IPS-NIHi7 (cell line): ENCODE data around the gene IRF5.
"Not testable (repeated sequence)": the region's sequence is repeated elsewhere in the genome, so short reads cannot be mapped to it uniquely, and the experiment has no call there.

Experiments
- DNase-seq: peaks from one replicate; pipeline ENCODE4 v3.0.0; 2012; ENCODE audit warnings: mixed read lengths; ENCODE audit errors: extremely low spot score

Gene IRF5

GRCh38 chr7:128961030-128961659 lies 23.4 kb downstream of the IRF5 start:
- no peak for DNase-seq

DNA sequence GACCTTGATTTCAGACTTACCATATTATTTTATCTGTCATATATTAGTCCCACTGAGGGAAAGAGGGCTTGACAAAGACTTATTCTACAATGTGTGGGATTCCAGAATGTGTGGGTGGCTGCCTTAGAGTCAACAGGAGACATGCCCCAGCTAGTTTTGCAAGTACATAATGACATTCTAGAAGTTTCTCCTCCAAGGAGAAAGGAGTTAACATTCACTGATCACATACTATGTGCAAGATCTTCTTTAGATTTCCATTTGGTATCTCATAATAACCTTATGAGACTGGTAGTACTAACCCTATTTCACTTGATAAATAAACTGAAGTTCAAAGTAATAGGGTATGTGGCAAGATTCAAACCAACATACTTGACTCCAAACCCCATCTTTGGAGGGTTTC lies 25.2 kb downstream of the IRF5 start:
- no peak for DNase-seq

- DNase-seq, result no peak
Observed at GRCh38 chr7:128963327-128963757, 25.6 kb downstream of the IRF5 start.

DNA sequence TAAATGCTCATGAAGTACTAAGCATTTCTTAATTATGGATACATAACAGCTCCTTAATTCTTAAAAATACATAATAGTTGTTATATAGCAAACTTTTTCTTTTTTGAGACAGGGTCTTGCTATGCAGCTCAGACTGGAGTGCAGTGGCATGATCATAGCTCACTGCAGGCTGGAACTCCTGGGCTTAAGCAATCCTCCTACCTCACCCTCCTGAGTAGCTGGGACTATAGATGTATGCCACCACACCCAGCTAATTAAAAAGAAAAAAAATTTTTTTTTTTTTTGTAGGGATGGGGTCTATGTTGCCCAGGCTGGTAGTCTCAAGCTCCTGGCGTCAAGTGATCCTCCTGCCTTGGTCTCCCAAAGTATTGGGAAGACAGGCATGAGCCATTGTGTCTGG lies 30.9 kb downstream of the IRF5 start:
- no peak for DNase-seq

DNA sequence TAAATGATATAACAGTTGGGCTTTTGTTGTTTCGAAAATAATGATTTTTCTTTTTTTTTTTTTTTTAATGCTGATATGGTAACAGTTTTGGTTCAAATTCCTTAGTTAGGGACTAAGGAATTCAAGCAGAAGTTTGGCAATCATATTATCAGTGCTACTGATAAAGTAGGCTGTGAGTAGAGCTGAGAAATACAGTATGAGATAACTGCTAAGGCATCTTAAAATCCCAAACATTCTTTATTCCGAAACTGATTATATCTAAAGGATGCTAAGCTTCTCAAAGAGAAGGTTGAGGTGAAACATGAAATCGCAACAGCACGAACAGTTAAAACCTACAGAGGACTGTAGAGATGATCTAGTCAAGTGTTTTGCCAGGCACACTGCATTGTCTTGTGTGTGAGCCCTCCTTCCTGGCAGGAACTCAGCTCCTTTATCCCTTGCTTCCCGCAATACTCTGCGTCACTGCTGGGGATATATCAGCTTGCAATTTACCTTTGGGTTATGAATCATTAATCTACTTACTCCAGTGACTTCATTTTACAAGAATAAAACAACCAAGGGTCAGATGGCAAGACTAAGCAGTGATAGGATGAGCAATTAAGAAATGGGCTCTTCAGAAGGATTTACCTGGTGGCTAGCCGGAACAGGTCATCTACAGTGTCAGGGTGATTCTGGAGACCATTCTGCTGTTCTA lies 36.7 kb downstream of the IRF5 start:
- no peak for DNase-seq

- no peak for DNase-seq
Observed at GRCh38 chr7:128982105-128982504, 44.4 kb downstream of the IRF5 start.

DNA sequence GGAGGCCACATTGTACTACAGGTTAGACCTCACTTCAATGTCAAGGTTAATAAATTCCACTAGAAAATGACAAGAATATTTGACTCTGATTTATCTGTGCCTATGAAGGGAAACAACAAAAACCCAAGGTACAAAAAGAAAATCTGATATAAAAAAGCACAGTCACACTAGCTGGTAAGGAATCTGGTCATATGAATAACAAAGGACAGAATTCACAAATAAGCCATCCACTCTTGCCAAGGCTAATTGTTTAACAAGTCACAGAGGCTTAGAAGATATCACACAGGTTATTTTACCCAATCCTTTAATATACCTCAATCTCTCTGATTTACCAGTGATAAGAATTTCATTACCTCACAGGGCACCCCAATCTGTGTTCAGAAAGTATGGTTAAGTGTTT lies 47.9 kb downstream of the IRF5 start:
- no peak for DNase-seq

- no peak for DNase-seq
Observed at GRCh38 chr7:128986609-128987008, 48.9 kb downstream of the IRF5 start.

DNA sequence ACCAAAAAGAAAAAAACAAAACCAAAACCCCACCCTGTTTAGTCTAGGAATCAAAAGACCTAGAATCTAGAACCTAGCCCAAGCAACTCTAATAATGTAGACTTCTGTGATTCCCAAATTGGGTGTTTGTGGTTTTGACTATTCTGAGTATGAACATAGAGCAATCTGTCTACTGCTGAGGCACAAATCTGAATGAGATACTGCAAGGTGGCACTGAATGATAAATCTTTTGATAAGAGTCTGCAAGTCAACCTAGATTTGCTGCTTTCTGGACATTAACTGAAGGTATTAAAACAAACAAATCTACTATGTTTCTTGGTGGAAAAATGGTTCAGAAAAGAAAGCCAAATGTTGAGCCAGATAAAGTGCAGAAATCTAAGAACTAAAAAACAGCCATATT lies 50.6 kb downstream of the IRF5 start:
- DNase-seq, result no peak

DNA sequence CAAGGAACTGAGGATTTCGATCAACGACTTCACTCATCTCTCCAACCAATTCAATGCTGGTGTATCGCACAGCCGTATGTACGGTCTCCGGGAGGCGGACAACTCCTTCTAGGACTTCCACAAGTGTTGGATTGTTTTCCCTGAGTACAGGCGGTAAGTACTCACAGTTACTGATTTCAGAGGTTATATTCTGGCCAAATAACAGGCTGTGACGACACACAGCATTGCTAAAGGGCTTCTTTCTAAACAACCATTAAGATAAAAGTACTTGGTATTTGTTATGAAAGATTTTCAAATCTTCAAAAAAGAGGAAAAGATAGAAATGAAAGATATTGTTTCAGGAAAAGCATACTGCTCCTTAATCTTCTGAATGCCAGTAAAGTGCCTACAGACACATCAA lies 52.2 kb downstream of the IRF5 start:
- DNase-seq, result no peak

DNA sequence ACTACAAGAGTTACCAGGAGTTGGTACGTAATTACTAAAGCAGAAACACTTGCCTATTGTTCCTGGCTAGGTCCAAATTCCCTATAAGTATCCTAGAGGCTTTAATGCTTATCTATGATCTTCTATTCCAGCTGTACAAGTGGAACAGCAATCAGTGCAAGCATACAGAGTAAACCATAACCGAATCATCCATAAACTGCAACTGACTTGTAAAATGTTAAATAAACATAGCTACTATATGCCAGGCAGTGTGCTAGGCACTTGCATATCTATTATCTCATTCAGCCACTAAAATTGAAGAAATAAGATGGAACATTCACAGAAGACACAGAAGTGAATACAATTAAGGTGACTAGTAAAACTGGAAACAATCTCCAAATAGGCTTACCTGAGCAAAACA lies 55.7 kb downstream of the IRF5 start:
- no peak for DNase-seq

- not testable (repeated sequence) for DNase-seq
Observed at GRCh38 chr7:128994560-128994959, 56.8 kb downstream of the IRF5 start.

- DNase-seq, result no peak
Observed at GRCh38 chr7:128997181-128997580, 59.5 kb downstream of the IRF5 start.
